SK-N-SH treated with all-trans-retinoic acid at 6 μM for 48 hours (cell line): ENCODE data around the gene SRI.
"Not testable (repeated sequence)": the region's sequence is repeated elsewhere in the genome, so short reads cannot be mapped to it uniquely, and the experiment has no call there.

ENCODE experiments used
- ARNTL ChIP-seq: fragments of 450-650 bp; formaldehyde crosslinking; IDR thresholded peaks from 2 replicates; pipeline ENCODE4 v1.5.0; 2020; ENCODE audit warnings: low read depth, mild to moderate bottlenecking, moderate library complexity, borderline replicate concordance
- ISL1 ChIP-seq: fragments of 250-450 bp; sonication (Bioruptor Pico); IDR thresholded peaks from 2 replicates; pipeline ENCODE4 v2.1.2; 2022; ENCODE audit warnings: mild to moderate bottlenecking, moderate library complexity
- TCF4 ChIP-seq: fragments of 250-450 bp; sonication (Bioruptor Pico); IDR thresholded peaks from 2 replicates; pipeline ENCODE4 v1.8.0; 2021; ENCODE audit warnings: mild to moderate bottlenecking, moderate library complexity, borderline replicate concordance
- ZFP3 ChIP-seq: fragments of 250-450 bp; sonication (Bioruptor Pico); IDR thresholded peaks from 2 replicates; pipeline ENCODE4 v1.5.0; 2020; ENCODE audit warnings: mild to moderate bottlenecking, moderate library complexity
- TF ChIP-seq, protein P1 (sequence below): fragments of 250-450 bp; sonication (Bioruptor Pico); IDR thresholded peaks from 2 replicates; pipeline ENCODE4 v1.8.0; 2020; ENCODE audit warnings: mild to moderate bottlenecking, moderate library complexity, borderline replicate concordance
- TF ChIP-seq, protein P2 (sequence below): fragments of 250-450 bp; sonication (Bioruptor Pico); IDR thresholded peaks from 2 replicates; pipeline ENCODE4 v1.8.0; 2021; ENCODE audit warnings: low read depth, mild to moderate bottlenecking, moderate library complexity, borderline replicate concordance
- TF ChIP-seq, protein P3 (sequence below): fragments of 250-450 bp; sonication (Bioruptor Pico); IDR thresholded peaks from 2 replicates; pipeline ENCODE4 v1.5.0; 2020; ENCODE audit warnings: mild to moderate bottlenecking, moderate library complexity

DNA sequence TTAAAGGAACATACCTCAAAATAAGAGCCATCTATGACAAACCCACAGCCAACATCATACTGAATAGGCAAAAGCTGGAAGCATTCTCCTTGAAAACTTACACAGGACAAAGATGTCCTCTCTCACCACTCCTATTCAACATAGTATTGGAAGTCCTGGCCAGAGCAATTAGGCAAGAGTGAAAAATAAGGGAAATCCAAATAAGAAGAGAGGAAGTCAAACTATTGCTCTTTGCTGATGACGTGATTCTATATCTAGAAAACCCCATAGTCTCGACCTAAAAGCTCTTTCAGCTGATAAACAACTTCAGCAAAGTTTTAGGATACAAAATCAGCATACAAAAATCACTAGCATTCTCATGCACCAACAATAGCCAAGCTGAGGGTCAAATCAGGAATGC, 60.1 kb downstream of the SRI start:
- TF ChIP-seq ARNTL (CRISPR knock-in tag); TCF4 (CRISPR knock-in tag); ISL1 (CRISPR knock-in tag); ZFP3: not testable (repeated sequence)
- TF ChIP-seq, protein P1, sequence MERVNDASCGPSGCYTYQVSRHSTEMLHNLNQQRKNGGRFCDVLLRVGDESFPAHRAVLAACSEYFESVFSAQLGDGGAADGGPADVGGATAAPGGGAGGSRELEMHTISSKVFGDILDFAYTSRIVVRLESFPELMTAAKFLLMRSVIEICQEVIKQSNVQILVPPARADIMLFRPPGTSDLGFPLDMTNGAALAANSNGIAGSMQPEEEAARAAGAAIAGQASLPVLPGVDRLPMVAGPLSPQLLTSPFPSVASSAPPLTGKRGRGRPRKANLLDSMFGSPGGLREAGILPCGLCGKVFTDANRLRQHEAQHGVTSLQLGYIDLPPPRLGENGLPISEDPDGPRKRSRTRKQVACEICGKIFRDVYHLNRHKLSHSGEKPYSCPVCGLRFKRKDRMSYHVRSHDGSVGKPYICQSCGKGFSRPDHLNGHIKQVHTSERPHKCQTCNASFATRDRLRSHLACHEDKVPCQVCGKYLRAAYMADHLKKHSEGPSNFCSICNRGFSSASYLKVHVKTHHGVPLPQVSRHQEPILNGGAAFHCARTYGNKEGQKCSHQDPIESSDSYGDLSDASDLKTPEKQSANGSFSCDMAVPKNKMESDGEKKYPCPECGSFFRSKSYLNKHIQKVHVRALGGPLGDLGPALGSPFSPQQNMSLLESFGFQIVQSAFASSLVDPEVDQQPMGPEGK (CRISPR knock-in tag) = not testable (repeated sequence)
- TF ChIP-seq, protein P2, sequence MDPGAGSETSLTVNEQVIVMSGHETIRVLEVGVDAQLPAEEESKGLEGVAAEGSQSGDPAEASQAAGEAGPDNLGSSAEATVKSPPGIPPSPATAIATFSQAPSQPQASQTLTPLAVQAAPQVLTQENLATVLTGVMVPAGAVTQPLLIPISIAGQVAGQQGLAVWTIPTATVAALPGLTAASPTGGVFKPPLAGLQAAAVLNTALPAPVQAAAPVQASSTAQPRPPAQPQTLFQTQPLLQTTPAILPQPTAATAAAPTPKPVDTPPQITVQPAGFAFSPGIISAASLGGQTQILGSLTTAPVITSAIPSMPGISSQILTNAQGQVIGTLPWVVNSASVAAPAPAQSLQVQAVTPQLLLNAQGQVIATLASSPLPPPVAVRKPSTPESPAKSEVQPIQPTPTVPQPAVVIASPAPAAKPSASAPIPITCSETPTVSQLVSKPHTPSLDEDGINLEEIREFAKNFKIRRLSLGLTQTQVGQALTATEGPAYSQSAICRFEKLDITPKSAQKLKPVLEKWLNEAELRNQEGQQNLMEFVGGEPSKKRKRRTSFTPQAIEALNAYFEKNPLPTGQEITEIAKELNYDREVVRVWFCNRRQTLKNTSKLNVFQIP (CRISPR knock-in tag) = not testable (repeated sequence)
- TF ChIP-seq, protein P3, sequence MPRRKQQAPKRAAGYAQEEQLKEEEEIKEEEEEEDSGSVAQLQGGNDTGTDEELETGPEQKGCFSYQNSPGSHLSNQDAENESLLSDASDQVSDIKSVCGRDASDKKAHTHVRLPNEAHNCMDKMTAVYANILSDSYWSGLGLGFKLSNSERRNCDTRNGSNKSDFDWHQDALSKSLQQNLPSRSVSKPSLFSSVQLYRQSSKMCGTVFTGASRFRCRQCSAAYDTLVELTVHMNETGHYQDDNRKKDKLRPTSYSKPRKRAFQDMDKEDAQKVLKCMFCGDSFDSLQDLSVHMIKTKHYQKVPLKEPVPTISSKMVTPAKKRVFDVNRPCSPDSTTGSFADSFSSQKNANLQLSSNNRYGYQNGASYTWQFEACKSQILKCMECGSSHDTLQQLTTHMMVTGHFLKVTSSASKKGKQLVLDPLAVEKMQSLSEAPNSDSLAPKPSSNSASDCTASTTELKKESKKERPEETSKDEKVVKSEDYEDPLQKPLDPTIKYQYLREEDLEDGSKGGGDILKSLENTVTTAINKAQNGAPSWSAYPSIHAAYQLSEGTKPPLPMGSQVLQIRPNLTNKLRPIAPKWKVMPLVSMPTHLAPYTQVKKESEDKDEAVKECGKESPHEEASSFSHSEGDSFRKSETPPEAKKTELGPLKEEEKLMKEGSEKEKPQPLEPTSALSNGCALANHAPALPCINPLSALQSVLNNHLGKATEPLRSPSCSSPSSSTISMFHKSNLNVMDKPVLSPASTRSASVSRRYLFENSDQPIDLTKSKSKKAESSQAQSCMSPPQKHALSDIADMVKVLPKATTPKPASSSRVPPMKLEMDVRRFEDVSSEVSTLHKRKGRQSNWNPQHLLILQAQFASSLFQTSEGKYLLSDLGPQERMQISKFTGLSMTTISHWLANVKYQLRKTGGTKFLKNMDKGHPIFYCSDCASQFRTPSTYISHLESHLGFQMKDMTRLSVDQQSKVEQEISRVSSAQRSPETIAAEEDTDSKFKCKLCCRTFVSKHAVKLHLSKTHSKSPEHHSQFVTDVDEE = not testable (repeated sequence)
